ENCODE measurements around the gene USP6. TPM values are rescaled to one million over a fixed set of nuclear protein-coding genes. Genes with fewer than 3 reads are reported as not detected.

The USP6 gene
- total RNA-seq, 6 donors from 2014 or later = 0.15 to 8.4 (median 0.29) TPM; not detected in 1

DNA sequence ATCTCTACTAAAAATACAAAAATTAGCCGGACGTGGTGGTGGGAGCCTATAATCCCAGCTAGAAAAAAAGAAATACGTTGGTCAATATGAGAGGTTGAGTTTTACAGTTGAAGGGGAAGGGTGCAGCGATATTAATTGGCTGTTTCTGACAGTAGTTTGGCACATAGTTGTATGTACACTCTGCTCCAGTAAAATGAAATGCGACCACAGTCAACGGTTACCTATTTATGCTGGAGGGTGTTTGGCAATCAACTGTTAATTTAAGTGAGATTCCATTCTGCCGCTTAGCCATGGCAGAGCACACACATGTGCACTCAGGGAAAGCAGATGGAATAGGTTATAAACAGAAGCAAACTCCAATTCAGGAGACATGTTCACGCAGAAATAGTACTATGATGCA lies 85.2 kb downstream of the USP6 start:
- WGBS, 2 donors = 83 to 84% methylated on average over 8 of the region's 8 CpGs

DNA sequence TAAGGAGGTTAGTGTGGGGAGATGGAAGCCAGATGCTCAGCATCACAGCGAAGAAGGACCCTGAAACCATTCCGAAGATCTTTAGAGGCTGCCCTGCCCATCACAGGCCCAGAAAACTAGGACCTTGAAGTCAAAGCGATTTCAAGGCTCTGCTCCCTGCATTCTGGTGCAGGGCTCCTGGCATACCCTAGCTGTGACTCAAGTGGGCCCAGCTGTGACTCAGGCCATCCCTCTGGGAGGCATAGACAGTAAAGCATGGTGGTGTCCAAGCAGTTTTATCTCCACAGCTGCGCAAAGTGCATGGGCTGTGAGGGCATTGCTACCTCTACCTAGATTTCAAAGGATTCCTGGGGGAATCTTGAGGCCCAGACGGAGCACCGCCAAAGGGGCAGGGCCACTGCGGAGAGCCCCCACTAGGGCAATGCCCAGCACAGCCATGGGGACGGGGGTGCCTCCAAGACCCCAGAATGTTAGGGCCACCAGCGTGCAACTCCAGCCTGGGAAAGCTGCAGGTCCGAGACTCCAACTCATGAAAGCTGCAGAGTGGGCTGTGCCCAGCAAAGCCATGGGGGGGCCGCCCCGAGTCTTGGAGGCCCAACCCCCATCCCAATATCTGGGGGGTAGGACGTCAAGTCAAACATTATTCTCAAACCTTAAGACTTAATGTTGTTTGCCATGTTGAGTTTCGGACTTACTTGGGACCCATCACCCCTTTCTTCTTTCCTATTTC lies 87.5 kb downstream of the USP6 start:
- no peak for TF ChIP-seq POLR2AphosphoS5 (IDR thresholded peaks at IDR 0.05)
- TF ChIP-seq, protein P1, sequence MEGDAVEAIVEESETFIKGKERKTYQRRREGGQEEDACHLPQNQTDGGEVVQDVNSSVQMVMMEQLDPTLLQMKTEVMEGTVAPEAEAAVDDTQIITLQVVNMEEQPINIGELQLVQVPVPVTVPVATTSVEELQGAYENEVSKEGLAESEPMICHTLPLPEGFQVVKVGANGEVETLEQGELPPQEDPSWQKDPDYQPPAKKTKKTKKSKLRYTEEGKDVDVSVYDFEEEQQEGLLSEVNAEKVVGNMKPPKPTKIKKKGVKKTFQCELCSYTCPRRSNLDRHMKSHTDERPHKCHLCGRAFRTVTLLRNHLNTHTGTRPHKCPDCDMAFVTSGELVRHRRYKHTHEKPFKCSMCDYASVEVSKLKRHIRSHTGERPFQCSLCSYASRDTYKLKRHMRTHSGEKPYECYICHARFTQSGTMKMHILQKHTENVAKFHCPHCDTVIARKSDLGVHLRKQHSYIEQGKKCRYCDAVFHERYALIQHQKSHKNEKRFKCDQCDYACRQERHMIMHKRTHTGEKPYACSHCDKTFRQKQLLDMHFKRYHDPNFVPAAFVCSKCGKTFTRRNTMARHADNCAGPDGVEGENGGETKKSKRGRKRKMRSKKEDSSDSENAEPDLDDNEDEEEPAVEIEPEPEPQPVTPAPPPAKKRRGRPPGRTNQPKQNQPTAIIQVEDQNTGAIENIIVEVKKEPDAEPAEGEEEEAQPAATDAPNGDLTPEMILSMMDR (IDR thresholded peaks at IDR 0.05) = no peak
- no peak for TF ChIP-seq EP300 (IDR thresholded peaks at IDR 0.05)
- TF ChIP-seq POLR2A (IDR thresholded peaks at IDR 0.05) = no peak
- Histone ChIP-seq H3K4me1 (peaks cover 0 to 5% (median 0%) of the 10 kb centered on the region in 4 donors), H3K9me3 (no peaks in the 10 kb centered on the region), H3K4me3 (no peak overlapping the region), H3K27me3 (no peaks in the 10 kb centered on the region), H3K27ac (no peak overlapping the region), H3K36me3 (no peaks in the 10 kb centered on the region)
- 91 to 93% methylated on average over 6 to 14 of the region's 14 CpGs for WGBS, 2 donors
- ATAC-seq (ENCODE audit: low FRiP score in 2 of 2) (no peak), DNase-seq (peak in 1 of 2 donors; percentile 66)

More for the DNA sequence above, 85.2 kb downstream of the USP6 start:
- no peak for DNase-seq
- Histone ChIP-seq H3K36me3 (no peaks in the 10 kb centered on the region), H3K9me3 (no peaks in the 10 kb centered on the region), H3K4me3 (no peak overlapping the region), H3K4me1 (peaks cover 0 to 5% (median 0%) of the 10 kb centered on the region in 4 donors), H3K27me3 (no peaks in the 10 kb centered on the region), H3K27ac (no peak overlapping the region)
- TF ChIP-seq, protein P1 (IDR thresholded peaks at IDR 0.05) = no peak
- TF ChIP-seq POLR2AphosphoS5 (IDR thresholded peaks at IDR 0.05) (no peak), POLR2A (IDR thresholded peaks at IDR 0.05) (no peak), EP300 (IDR thresholded peaks at IDR 0.05) (no peak)
- ATAC-seq (ENCODE audit: low FRiP score in 2 of 2) = no peak

DNA sequence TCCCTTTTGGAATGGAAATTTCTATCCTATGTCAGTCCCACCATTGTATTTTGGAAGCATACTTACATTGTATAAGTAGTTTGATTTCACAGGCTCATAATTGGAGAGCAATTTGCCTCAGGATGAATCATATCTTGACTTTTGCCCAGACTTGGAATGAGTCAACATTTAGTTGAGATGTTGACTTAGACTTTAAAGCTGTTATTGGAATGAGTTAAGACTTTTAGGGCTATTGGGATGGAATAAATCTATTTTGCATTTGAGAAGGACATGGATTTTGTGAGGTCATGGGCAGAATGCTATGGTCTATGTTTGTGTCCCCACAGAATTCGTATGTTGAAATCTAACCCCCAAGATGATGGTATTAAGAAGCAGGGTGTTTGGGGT lies 88.1 kb downstream of the USP6 start:
- H3K27me3 ChIP-seq = no peaks in the 10 kb centered on the region
- H3K36me3 ChIP-seq = no peaks in the 10 kb centered on the region
- no peak for ATAC-seq (ENCODE audit: low FRiP score in 2 of 2)
- H3K4me3 ChIP-seq = no peak overlapping the region
- TF ChIP-seq POLR2AphosphoS5 (IDR thresholded peaks at IDR 0.05) = no peak
- TF ChIP-seq POLR2A (IDR thresholded peaks at IDR 0.05) = no peak
- TF ChIP-seq, protein P1 (IDR thresholded peaks at IDR 0.05) = no peak
- no peak for TF ChIP-seq EP300 (IDR thresholded peaks at IDR 0.05)
- WGBS, 2 donors = 88 to 94% methylated on average over 1 of the region's 1 CpG
- H3K27ac ChIP-seq = no peak overlapping the region
- no peaks in the 10 kb centered on the region for H3K9me3 ChIP-seq
- peaks cover 0 to 5% (median 0%) of the 10 kb centered on the region in 4 donors for H3K4me1 ChIP-seq
- DNase-seq = no peak

DNA sequence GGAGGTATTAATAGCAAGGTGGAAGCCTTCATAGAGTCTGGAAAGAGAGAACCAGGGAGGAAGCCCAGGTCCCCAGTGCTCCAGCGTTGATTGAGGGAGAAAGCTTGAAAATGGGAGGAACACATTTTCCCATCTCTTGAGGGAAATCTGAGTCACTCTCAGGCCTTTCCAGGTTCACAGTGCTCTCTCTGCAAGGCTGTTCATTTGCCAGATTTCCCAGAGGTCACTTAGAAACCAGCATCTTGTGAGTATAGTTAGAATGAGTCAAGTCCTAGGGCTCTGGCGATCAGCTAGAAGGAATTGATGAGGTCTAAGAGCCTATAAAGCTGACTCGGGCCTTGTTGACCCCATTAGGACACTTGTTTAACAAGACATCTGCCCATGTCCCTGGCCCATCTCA lies 93.6 kb downstream of the USP6 start:
- peaks cover 0 to 9% (median 4%) of the 10 kb centered on the region in 4 donors for H3K36me3 ChIP-seq
- H3K27ac ChIP-seq = no peak overlapping the region
- H3K4me3 ChIP-seq = no peak overlapping the region
- ATAC-seq (ENCODE audit: low FRiP score in 2 of 2) (no peak), DNase-seq (no peak)
- H3K9me3 ChIP-seq = no peaks in the 10 kb centered on the region
- no peaks in the 10 kb centered on the region for H3K27me3 ChIP-seq
- TF ChIP-seq EP300 (IDR thresholded peaks at IDR 0.05) = no peak
- TF ChIP-seq, protein P1 (IDR thresholded peaks at IDR 0.05) = no peak
- TF ChIP-seq POLR2A (IDR thresholded peaks at IDR 0.05) = no peak
- no peak for TF ChIP-seq POLR2AphosphoS5 (IDR thresholded peaks at IDR 0.05)
- H3K4me1 ChIP-seq = peaks cover 0 to 16% (median 0%) of the 10 kb centered on the region in 4 donors
- 92 to 97% methylated on average over 3 of the region's 3 CpGs for WGBS, 2 donors

DNA sequence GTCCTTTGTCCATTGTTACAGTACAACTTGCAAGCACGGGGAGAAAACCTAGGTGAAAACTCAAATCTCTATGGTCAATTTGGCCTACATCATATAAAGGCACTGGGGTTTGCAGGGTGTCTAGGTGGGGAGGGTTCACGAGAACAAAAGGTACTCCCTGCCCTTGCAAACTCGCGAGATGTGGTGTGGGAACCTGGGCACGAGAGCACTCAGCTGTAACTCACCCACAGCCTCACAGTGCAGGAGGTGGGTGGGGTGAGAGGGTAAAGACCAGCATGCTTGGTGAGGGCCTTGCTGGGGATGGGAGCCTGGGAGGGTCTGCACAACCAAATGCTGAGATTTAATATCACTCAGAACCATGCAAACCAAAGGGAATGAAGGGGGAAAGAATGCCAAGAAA lies 94.3 kb downstream of the USP6 start:
- no peak for ATAC-seq (ENCODE audit: low FRiP score in 2 of 2)
- no peak for DNase-seq
- H3K36me3 ChIP-seq = peaks cover 0 to 10% (median 5%) of the 10 kb centered on the region in 4 donors
- WGBS, 2 donors = 94 to 96% methylated on average over 5 of the region's 5 CpGs
- no peaks in the 10 kb centered on the region for H3K9me3 ChIP-seq
- TF ChIP-seq, protein P1 (IDR thresholded peaks at IDR 0.05) = no peak
- no peak for TF ChIP-seq EP300 (IDR thresholded peaks at IDR 0.05)
- no peak for TF ChIP-seq POLR2A (IDR thresholded peaks at IDR 0.05)
- TF ChIP-seq POLR2AphosphoS5 (IDR thresholded peaks at IDR 0.05) = no peak
- no peak overlapping the region for H3K4me3 ChIP-seq
- H3K27me3 ChIP-seq = no peaks in the 10 kb centered on the region
- H3K27ac ChIP-seq = no peak overlapping the region
- H3K4me1 ChIP-seq = peaks cover 0 to 16% (median 0%) of the 10 kb centered on the region in 4 donors

Data from upper lobe of left lung (tissue), 6 donors.